Measurements from ENCODE around the gene FRAS1.

Gene FRAS1

DNA sequence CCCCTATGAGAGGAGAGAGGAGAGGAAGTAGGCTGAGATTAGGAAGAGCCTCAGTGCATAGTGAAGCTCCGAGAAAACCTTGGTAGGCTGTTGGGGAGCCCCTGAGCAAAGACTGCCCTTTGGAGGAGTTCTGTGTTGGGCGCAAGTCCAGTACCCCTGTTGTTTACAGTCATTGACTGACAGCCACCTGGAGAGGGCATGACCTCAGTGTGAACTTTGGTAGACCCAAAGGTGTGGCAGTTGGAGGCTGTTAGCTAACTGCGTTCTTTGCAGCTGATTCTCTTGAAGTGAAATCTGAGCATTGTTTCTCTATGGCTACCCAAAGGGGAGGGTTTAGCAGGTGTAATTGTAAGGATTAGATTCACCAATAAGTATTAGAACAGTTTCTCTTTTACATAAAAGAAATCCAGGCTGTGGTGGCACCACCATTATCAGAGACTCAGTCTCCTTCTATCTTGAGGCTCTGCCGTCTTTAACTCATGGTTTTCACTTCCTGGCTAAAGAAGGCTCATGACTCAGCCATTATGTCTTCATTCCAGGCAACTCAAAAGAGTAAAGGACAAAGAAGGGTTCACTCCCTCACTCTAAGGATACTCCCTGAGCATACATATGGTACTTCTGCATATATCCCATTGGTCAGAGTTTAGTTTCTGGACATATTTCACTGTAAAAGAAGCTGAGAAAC lies 527.9 kb downstream of the FRAS1 start:
- no peak for DNase-seq (ENCODE audit: low read depth in 3 of 3)

DNA sequence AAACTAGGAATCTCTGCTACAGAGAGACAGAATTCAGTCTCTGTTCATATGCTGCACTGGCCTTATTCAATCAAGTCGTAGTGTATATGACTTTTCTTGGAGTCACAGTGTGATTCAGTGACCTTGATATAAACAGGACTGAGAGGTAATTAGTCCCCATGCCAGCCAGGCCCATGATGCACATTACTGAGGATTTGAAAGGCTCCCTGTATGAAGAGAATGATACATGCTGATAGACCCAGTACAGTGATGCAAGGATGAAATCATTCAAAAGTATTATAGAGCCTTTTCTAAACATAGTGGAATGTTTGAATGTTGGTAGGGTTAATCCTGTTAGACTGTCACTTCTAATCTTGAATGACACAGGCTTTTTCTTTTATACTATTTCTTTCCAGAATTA lies 528.5 kb downstream of the FRAS1 start:
- no peak for DNase-seq (ENCODE audit: low read depth in 3 of 3)

DNA sequence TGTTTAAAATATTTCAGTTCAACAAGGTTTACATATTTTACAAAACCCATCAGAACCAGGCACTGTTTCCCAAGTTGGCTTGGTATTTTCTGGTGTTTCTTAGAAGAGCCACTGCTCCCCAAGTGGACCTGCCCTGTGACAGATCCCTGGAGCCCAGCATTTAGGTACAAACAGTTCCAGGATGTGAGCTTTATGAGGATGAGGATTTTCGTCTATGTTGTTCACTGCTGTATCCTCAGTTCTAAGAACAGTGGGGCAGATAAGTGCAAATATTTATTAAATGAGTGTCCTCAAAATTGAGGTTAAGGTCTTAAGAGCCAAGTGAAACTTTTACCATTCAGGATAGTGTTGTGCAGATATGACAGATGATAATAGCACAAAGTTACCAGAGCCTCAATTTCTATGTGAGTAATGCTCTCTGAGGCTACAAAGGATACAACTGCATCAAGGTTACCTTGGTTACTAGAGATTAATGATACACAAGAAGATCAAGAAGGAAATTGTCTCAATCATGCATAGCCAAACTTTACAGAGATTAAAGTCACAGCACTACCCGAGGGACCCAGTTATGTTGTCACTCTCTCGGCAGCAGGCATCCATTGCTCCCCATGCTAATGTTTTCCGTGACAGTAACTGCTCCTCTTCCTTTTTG lies 531.9 kb downstream of the FRAS1 start:
- DNase-seq (ENCODE audit: low read depth in 3 of 3): no peak

DNA sequence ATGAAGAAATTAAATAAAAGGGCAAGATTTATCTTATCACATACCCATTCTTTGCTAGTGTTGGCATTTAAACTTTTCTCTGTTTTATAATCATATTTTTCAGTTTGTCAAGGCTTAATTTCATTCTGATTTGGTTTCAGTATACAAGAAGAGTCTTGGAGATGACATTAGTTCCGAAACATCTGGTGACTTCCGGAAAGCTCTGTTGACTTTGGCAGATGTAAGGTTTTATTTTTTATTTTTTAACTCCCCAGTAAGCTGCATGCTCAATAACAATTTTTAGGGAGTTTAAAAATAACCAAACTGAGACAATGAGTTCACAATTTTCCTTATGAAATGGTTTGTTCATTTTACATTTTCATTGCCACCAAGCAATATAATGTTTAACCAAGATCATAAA lies 534.3 kb downstream of the FRAS1 start:
- DNase-seq (ENCODE audit: low read depth in 3 of 3): no peak

DNA sequence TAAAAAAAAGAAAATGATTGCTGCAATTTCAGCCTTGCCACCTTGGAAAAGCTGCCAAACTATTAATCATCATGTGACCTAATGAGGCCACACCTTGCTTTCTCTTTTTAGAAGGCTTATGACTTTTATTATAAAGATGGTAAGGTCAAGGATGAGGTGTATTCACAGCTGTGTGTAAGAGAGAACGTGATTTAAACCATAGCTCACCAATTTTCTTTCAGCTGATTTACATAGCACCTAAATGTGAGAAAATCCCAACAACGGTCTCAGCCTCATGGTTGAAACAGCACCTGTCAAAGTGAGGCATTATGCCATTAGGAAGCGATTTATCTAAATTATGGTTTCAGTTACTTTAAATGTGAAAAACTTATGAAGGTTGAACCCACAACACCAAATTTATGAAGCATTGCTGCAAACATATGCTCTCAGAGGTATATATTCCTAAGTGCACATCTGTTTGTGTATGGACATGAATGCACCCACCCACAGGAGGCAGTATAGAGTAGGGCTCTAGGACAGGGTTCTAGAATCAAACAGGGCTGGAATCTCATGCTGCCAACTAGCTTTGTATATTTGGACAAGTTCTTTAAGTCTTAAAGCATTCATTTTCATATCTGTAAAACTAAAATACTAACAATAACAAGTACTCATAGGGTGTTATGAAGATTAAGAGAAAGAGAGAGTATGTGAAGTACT lies 535.1 kb downstream of the FRAS1 start:
- DNase-seq (ENCODE audit: low read depth in 3 of 3): no peak

Data from stimulated activated CD4-positive, alpha-beta T cell treated with anti-CD3 and anti-CD28 coated beads, TNF-alpha, amount 100 ng/mL, for 48 hours (primary cell).